Measurements from ENCODE around the gene SRP19. TPM values are rescaled to one million over a fixed set of nuclear protein-coding genes. Genes with fewer than 3 reads are reported as not detected.

Gene SRP19
- 10 to 100 TPM; 53.8 to 69.5 (median 58.9) TPM for total RNA-seq (2021; fragmentation: NEBNext Ultra II Directional; extraction: Animal tissue kit (Norgen Biotek cat#: 25700))
- long read RNA-seq, transcript SRP19-201 (5 exons, 937 nt), result minor isoform, 8 of 107 reads
- long read RNA-seq, transcript SRP19-206 (5 exons, 2,841 nt), result major isoform, 87 of 107 reads
- long read RNA-seq, transcript SRP19-205 (2 exons, 473 nt), result minor isoform, 5 of 107 reads
- long read RNA-seq, partial matches to known transcripts, result 3 of 107 reads
- long read RNA-seq, other reads (novel, unspliced or antisense), result 4 of 107 reads

GRCh38 chr5:112860929-112861637 lies at the start of gene SRP19:
TSS of gene SRP19 (plus strand) at chr5:112861287. CDS start at chr5:112861377, 90 bp downstream.
- H3K9me3 Mint-ChIP-seq, result peaks cover 5% of the 10 kb centered on the region
- no peak for TF ChIP-seq CTCF (IDR thresholded peaks at IDR 0.05)
- peaks cover 26% of the 10 kb centered on the region for H3K4me1 Mint-ChIP-seq (ENCODE audit: low read depth)
- H3K4me3 Mint-ChIP-seq, result peak within 1 kb of the TSS; percentile 98
- peaks cover 3% of the 10 kb centered on the region; the same call in 1 of the 2 replicates for H3K27me3 Mint-ChIP-seq (ENCODE audit: insufficient read depth)
- peak; percentile 97 for DNase-seq
- H3K27ac Mint-ChIP-seq, result peak within 1 kb of the TSS; percentile 97
- peaks cover 28% of the 10 kb centered on the region for H3K36me3 Mint-ChIP-seq (ENCODE audit: low read depth)

- Mint-ChIP-seq H3K36me3 (ENCODE audit: low read depth) (peaks cover 38% of the 10 kb centered on the region), H3K27ac (no peak overlapping the region; the same call in 1 of the 2 replicates), H3K4me3 (no peak overlapping the region), H3K4me1 (ENCODE audit: low read depth) (no peaks in the 10 kb centered on the region), H3K9me3 (no peaks in the 10 kb centered on the region), H3K27me3 (ENCODE audit: insufficient read depth) (peaks cover 3% of the 10 kb centered on the region; the same call in 1 of the 2 replicates)
- no peak for DNase-seq
- no peak for TF ChIP-seq CTCF (IDR thresholded peaks at IDR 0.05)
These were observed 48.5 kb upstream of the SRP19 start for GRCh38 chr5:112812549-112812948.

- Mint-ChIP-seq H3K27ac (no peak overlapping the region), H3K36me3 (ENCODE audit: low read depth) (peaks cover 42% of the 10 kb centered on the region), H3K9me3 (no peaks in the 10 kb centered on the region), H3K27me3 (ENCODE audit: insufficient read depth) (no peaks in the 10 kb centered on the region), H3K4me3 (no peak overlapping the region), H3K4me1 (ENCODE audit: low read depth) (peaks cover 5% of the 10 kb centered on the region)
- TF ChIP-seq CTCF (IDR thresholded peaks at IDR 0.05), result no peak
- DNase-seq, result no peak
These were observed 40.8 kb upstream of the SRP19 start for GRCh38 chr5:112820246-112820645.

DNA sequence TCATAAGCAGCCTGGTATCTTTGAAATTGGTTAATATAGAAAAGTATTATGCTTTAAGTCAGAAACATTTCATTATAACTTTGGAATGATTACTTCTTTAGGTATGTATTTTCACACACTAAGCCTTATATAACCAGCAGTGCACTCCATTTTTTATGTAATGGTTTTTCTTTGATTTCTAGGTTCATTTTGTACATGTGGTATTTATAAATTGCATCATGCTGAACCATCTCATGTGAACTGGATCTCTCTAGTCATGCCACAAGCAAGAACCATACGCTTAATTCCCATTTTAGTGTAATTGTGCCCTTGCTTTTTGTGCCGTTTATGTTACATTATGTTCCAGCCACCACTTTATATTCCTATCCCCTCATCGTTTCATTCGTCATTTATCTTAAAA lies 38.6 kb upstream of the SRP19 start:
- Mint-ChIP-seq H3K36me3 (ENCODE audit: low read depth) (peaks cover 38% of the 10 kb centered on the region), H3K9me3 (no peaks in the 10 kb centered on the region), H3K27ac (no peak overlapping the region), H3K4me3 (no peak overlapping the region), H3K4me1 (ENCODE audit: low read depth) (peaks cover 7% of the 10 kb centered on the region), H3K27me3 (ENCODE audit: insufficient read depth) (no peaks in the 10 kb centered on the region)
- no peak for DNase-seq
- no peak for TF ChIP-seq CTCF (IDR thresholded peaks at IDR 0.05)

GRCh38 chr5:112823181-112823580 lies 37.9 kb upstream of the SRP19 start:
- TF ChIP-seq CTCF (IDR thresholded peaks at IDR 0.05), result no peak
- Mint-ChIP-seq H3K27ac (peak overlapping the region; percentile 3; the same call in 1 of the 2 replicates), H3K36me3 (ENCODE audit: low read depth) (peaks cover 38% of the 10 kb centered on the region), H3K9me3 (no peaks in the 10 kb centered on the region), H3K4me3 (no peak overlapping the region), H3K27me3 (ENCODE audit: insufficient read depth) (no peaks in the 10 kb centered on the region), H3K4me1 (ENCODE audit: low read depth) (peaks cover 7% of the 10 kb centered on the region)
- no peak for DNase-seq
